HG03460 (cell line): ENCODE results near the gene C4orf36.
A peak's percentile ranks its signal among the peaks of the same experiment; 100 is the strongest.

Experiments
- ATAC-seq: cut with Tn5 transposase; IDR thresholded peaks from one replicate; pipeline ENCODE4 v1.9.1; 2021; ENCODE audit not compliant: unreplicated experiment

Gene C4orf36, protein sequence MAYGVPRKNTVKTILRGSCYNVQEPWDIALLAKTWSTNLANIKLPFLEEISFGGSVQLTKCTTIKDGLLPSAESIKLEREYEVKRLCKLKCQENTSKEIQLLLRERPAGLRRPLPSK

DNA sequence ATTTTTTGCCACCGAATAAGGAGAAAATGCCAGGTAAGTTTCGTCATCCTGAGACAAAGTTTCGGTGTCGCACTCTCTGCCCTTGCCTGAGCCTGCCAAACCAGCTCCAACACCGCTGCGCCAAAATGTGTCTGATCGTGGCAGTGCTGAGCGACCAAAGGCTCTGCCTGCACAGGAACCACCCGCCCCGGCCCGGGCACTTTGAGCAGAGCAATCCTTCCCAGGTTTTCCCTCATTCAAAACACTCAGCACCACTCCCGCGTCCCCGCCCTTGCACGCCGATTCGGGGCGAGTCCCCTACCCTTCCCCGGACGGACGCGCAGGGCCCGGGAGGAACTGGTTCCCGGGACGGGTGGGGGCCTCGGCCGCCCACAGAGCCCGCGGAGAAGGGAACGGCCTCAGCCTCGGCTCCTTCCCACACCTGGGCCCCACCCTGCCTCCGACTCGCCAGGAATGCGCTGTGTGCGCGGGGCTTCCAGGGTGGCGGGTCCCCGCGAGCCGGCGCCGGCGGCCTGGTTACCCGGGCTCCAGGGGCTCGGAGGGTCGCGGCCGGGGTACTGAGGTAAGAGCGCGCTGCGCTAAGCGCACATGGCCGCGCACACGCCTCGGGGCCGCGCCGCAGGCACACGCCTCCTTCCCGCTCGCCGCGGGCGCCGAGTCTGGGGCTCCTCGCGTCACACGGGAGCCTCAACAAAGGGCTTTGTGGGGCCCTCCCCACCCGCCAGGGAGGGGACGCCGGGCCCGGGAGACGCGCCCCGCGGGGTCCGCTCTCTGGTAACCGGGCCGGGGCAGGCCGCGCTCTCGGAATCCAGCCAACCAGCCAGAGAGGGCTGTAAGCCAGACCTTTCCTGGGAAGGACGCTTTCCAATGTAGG, at the start of gene C4orf36:
Gene C4orf36 (minus strand): TSS at position 661 of the 874 bp plus-strand sequence. CDS start 902 bp downstream, outside the sequence.
- ATAC-seq = peak; percentile 56

DNA sequence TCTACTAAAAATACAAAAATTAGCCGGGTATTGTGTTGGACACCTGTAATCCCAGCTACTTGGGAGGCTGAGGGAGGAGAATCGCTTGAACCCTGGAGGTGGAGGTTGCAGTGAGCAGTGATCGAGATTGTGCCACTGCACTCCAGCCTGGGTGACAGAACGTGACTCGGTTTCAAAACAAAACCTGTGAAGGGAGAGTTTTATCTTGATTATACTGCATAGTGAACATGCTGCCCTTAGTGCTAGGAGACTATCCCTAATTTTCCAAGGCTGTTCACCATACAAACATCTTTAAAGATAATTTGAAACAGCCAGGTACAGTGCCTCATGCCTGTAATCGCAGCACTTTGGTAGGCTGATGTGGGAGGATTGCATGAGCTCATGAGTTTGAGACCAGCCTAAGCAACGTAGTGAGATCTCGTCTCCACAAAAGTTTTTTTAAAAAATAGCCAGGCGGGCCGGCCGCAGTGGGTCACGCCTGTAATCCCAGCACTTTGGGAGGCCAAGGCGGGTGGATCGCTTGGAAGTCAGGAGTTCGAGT, 48.8 kb upstream of the C4orf36 start:
- no peak for ATAC-seq

DNA sequence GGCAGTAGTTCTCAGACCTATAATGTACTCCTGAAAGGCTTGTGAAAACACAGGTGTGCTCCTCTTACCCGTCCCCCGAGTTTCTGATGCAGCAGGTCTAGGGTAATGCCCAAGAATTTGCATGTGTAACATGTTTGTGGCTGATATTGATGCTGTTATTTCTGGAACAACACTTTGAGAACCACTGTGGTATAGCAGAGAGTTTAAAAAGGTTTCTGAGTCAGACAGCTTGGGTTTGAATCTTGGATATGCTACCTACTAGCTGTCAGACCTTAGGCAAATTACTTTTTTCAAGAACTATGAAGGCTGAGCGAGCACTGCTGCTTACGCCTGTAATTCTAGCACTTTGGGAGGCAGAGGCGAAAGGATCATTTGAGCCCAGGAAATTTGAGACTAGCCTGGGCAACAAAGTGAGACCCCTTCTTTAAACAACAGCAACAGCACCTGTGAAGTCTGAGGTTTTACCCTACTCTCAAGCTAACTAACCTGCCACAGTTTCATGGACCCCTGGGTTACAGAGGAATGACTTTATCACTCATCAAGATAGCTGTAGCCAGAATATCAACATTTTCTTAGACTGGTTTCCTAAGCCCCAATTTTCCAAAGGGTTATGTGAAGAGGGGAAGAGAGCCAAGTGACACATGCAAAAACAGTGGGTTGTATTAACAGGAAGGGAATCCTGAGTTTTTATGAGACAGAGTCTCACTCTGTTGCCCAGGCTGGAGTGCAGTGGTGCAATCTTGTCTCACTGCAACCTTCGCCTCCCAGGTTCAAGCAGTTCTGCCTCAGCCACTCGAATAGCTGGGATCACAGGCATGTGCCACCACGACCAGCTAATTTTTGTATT, 47.7 kb upstream of the C4orf36 start:
- ATAC-seq = peak; percentile 60

DNA sequence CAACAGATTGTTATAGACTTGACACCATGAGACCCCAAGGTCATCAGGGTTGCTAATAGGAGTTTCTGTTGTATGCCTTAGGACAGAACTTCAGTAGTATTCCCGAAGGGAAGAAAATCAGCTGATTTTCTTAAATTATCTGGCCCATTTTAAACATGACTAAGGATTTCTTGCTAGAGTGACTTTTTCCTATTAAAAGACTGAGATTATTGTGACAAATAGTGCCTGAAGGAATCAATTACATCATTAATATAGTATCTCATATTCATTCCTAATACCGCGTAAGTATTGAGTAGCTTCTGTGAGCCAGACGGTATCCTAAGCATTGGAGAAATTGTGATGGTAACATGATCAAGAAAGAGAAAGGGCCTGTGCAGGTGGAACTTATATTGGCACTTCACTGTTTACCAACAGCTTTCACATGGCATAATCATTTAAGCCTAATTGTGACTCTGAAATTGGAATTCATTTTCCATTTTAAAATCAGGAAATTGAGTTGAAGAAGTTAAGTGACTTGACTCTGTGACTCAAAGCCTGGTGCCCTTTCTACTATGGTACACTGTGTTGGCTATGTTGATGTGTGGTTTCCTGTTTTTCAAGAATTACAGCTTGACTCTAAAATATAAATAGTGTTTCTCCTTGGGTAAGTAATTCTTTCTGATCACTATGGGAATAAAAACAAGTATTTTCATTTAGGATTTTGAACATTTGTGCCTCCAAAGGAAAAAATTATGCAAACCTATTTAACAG, 46.7 kb upstream of the C4orf36 start:
- ATAC-seq = no peak

DNA sequence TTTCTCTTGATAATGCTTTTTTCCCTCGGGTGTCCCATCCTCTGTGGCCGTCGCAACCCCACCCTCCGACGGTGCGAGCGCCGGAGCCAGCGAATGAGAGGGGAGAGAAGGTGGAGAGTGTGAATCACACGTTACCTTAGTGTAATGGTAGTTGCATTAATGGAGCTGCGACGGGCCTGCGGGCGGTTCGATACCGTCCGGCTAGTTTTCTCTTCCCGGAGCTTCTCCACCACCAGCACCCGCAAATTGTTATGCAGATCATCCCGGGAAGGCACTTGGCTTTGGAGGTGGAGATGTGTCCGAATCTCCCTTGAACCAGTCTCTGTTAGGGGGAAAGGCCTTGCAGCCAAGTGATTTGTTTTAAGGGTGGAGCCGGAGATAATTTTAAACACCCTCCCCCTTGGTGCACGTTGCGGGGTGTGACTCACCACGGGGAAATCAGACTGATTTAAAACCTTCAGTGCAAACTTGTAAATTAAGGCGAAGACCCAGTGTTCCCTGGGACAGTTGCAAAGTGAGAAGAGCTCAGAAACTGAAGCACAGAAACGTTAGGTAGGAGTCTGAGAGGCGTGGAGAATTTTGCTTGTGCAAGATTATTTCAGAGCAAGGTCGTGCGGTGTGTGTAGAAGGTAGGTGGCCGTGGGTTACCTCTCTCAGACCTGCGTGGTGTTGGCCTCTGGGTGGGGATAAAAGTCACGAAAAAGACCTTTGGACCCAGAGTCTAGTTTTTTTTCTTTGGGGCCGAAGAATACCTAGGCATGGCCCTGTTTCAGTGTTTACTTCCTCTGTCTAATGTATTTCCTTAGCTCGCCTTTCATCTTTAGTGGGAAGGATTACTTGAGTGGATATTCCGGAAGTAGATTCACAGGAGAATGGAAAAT, 43.9 kb upstream of the C4orf36 start:
- peak; percentile 36 for ATAC-seq

DNA sequence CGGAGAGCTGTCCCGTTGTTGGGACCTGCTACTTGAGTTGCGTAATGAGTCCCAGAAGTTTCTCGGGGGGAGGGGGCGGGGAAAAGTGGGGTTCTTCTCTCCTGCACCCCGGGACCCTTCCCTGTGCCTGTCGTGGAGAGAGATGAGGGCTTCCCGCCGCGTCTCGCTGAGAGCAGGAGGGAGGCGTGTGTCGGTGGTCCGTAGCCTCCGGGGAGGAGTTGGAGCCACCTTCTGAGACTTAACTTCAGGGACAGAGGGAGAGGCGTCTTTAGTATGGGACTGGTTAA, 43.3 kb upstream of the C4orf36 start:
- ATAC-seq = no peak

DNA sequence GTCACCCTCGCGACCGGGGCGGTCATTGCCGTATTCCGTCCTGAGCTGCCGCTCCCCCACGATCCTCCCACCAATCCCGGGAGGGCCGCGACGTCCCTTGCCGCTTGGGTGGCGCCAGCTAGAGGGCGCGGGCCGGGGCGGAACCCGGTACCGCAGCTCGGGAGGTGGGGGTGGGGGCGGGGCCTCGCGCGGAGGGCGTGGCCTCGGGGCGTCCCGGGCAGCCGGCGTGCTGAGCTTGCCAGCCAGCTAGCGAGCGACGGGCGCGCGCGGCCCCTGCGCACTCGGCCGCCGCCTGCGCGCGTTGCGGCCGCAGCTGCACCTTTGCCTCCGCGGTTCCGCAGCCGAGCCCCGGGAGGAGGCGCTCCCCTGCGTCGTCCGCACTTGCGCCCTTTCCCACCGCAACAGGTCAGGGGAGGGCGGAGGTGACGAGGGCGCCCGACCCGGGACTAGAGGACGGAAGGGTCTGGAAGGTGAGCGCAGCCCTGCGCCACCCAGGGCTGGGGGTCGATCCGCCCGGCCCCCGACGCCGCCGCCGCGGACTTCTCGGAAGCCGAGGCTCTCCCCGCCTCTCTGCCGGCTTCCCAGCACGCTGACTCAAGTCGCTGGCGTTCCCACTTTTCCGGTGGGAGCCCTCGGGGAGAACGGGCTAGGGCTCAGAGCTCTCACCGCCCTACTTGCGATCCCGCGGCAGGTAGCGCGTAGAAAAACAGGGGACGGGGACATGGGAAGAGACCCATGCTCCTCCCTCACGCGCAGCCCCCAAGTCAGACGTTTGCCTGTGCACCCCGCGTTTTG, 42.7 kb upstream of the C4orf36 start, which contains the start of gene AFF1:
Gene AFF1 (plus strand): TSS at position 241 of the 795 bp plus-strand sequence. CDS start 13,523 bp downstream, outside the sequence.
- ATAC-seq = peak; percentile 45

DNA sequence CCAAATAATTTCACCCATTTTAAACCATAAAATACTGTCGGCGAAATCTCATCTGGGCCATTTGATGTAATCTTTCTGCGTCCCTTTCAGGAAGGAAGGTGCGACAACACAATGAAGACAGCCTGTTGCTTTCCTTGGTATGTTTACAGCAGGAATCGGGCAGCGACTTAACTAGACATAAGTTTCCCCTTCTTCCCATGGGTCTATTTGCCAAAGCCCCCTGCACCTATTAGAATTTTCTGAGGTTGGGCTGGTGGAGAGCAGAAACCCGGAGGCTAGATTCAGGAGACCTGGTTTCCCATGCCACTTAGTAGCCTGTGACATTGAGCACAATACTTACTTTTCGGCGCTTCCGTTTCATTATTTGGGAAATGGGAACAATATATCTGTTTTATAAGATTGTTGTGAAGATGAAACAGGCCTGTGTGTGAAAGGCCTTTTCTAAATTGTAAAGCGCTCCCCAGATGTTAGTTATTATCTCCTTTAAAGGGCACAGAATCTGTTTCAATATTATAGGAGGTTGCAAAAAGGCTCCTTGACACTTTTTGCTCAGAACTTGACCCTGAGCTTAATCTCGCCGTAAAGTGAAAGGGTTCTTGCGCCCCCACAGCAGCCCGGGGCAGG, 42.0 kb upstream of the C4orf36 start:
- no peak for ATAC-seq

DNA sequence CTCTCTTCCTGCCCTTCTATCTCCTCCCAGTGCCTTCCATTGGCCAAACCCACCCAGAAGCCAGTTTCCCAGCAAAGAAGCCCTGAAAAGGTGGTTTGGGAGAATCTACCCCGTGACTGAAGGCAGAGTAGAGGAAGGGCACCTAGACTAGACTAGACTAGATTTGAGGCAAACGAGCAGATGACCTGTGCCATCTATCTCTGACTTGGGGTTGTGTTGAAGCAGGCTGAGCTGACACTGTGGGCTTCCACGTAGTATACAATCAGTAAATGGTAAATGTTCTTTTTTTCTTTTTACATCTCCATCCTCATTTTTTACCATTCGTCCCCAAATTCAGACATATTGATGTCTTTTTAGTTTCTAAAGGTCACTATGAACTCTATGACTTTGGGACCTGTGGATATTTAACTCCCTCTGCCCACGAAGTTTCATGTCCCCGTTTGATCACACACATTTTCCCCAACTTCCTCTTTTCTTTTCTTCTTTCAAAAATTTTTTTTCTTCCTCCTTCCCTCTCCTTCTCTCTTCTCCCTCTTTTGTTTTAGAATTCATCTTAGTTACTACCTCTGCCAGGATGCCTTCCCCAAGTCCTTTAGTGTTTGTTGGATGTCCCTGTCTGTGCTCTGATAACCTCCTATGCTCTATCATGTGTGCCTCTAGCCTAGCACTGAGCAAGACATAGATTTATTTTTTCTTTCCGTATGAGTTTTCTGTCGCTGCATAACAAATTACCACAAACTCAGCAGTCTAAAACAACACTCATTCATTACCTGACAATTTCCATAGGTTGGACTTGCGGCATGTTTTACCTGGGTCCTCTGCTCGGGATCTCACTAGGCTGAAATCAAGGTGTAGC, 36.4 kb upstream of the C4orf36 start:
- ATAC-seq = no peak

DNA sequence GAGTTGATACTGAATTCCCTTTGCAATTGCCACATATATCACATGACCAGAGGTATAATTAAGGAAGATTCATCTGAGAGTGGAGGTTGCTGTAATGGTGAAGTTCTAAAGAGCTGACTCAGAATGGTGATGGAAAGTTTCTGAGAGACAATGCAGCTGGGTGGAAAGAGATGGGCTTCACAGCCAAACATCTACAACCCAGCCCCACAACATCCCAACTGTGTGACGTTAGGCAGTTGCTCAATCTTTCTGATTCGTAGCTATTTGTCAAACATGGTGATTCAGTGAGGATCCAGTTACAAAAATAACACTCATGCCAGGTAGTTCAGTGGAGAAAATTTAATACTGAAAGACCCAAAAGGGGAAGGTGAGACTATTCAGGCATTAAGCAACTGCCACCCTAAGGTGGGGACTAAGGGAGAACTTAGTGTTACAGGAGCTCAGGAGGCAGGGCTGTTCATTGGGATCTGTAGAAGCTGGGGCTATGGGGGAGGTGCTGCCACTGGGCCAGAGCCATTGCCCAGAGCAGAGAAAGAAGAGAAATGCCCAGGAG, 35.7 kb upstream of the C4orf36 start:
- ATAC-seq = no peak

DNA sequence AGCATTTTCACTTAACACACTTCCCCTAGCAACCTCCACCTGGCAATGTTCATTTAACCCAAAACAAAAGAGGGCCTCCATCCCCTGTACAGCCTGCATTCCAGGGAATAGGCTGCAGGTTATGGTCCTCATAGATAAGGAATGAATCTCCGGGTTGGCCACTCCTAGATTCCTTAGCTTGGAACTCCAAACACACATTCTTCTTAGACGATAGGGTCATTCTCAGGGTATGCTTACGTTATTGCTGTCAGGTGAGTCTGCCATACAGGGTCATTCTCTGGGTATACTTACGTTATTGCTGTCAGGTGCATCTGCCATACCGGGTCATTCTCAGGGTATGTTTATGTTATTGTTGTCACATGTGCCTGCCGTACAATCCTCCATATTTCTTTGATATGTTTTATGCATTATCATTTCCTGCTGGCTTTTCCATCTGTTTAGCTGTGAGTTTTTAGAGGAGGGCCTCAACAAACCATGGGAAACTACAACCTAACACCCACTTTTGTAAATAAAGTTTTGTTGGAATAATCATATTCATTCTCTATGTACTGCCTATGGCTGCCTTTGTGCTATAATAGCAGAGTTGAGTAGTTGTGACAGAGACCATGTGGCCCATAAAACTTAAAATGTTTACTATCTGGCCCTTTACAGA, 34.3 kb upstream of the C4orf36 start:
- ATAC-seq = no peak

DNA sequence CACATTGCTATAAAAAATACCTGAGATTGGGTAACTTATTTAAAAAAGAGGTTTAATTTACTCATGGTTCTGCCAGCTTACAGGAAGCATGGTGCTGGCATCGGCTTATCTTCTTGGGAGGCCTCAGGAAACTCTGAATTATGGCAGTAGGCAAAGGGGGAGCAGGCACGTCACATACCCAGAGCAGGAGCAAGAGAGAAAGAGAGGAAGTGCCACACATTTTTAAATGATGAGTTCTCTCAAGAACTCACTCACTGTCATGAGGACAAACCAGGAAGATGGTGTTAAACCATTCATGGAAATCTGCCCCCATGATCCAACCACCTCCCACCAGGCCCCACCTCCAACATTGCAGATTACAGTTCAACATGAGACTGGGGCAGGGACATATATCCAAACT, 32.6 kb upstream of the C4orf36 start:
- ATAC-seq = no peak

DNA sequence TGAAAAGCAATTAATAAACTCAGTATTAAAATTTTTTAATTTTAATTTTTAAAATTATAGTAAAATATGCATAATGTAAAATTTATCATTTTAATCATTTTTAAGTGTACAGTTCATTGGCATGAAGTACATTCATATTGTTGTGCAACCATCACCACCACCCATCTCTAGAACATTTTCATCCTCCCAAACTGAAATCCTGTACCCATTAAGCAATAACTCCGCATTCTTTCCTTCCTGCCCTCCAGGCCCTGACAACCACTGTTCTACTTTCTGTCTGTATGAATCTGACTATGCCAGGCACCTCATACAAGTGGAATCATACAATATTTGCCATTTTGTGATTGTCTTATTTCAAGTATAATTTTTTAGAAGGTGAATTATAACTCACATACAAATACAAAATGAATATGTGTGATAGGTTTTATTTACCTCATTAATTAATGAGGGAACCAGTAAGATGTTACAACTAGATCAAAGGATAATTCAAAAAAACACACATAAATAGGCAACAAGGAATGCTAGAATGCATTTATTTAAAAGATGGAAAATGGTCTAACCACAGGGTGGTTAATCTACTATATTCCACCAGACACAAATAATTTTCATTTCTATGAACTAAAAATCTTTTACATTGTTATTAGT, 29.5 kb upstream of the C4orf36 start:
- no peak for ATAC-seq

DNA sequence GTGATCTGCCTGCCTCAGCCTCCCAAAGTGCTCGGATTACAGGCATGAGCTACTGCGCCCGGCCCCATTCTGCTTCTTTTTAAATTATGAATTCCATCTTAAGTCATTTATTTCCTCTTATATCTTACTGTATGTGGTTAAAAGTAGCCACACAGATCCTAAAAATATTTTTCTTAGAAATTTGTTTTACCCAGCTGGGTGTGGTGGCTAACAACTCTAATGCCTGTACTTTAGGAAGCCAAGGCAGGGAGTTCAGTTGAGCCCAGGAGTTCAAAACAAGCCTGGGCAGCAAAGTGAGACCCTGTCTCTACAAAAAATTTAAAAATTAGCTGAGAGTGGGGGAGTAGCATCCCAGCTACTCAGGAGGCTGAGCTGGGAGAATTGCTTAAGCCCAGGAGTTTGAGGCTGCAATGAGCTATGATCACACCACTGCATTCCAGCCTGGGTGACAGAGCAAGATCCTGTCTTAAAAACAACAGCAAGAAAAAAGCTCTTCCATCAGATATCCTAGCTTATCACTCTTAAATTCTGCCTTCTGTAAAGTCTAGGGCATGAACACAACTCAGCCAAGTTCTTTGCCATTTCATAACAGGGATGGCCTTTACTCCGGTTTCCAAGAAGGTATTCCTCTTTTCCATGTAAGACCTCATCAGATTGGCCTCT, 27.5 kb upstream of the C4orf36 start:
- no peak for ATAC-seq

DNA sequence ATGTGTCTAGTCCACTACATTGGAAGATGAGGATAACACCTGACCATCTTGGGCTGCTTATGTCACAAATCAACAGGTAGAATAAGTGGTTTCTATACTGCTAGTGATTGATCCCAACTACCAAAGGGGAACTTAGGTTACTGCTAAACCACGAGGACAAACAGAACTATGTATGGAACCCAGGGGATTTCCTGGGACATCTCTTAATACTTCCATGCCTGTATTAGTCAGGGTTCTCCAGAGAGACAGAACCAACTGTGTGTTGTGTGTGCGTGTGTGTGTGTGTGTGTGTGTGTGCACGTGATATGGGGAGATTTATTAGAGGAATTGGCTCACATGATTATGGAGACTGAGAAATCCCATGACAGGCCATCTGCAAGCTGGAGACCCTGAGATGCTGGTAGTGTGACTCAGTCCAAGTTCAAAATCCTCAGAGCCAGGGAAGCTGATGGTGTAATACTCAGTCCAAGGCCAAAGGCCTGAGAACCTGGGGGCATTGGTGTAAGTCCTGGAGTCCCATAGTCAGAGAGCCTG, 26.4 kb upstream of the C4orf36 start:
- ATAC-seq = no peak
